ENCODE measurements around the gene TMEM266.

Gene TMEM266

GRCh38 chr15:76059320-76060117 lies at the start of gene TMEM266 (continued):
- TF ChIP-seq, protein P1, sequence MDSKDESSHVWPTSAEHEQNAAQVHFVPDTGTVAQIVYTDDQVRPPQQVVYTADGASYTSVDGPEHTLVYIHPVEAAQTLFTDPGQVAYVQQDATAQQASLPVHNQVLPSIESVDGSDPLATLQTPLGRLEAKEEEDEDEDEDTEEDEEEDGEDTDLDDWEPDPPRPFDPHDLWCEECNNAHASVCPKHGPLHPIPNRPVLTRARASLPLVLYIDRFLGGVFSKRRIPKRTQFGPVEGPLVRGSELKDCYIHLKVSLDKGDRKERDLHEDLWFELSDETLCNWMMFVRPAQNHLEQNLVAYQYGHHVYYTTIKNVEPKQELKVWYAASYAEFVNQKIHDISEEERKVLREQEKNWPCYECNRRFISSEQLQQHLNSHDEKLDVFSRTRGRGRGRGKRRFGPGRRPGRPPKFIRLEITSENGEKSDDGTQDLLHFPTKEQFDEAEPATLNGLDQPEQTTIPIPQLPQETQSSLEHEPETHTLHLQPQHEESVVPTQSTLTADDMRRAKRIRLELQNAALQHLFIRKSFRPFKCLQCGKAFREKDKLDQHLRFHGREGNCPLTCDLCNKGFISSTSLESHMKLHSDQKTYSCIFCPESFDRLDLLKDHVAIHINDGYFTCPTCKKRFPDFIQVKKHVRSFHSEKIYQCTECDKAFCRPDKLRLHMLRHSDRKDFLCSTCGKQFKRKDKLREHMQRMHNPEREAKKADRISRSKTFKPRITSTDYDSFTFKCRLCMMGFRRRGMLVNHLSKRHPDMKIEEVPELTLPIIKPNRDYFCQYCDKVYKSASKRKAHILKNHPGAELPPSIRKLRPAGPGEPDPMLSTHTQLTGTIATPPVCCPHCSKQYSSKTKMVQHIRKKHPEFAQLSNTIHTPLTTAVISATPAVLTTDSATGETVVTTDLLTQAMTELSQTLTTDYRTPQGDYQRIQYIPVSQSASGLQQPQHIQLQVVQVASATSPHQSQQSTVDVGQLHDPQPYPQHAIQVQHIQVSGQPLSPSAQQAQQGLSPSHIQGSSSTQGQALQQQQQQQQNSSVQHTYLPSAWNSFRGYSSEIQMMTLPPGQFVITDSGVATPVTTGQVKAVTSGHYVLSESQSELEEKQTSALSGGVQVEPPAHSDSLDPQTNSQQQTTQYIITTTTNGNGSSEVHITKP (tag by site-specific recombination; IDR thresholded peaks at IDR 0.05): no peak
- TF ChIP-seq BCL11B (tag by site-specific recombination; IDR thresholded peaks at IDR 0.05; ENCODE audit: low read depth) (no peak), ZFP69B (tag by site-specific recombination; IDR thresholded peaks at IDR 0.05) (peak; percentile 66; the same call in 1 of the 2 replicates), PRDM6 (tag by site-specific recombination; IDR thresholded peaks at IDR 0.05) (no peak), ZEB2 (tag by site-specific recombination; IDR thresholded peaks at IDR 0.05) (peak; percentile 69; the same call in 1 of the 2 replicates), ZNF394 (tag by site-specific recombination; IDR thresholded peaks at IDR 0.05; ENCODE audit: borderline replicate concordance) (no peak; the same call in 1 of the 2 replicates), ZNF626 (tag by site-specific recombination; IDR thresholded peaks at IDR 0.05) (no peak), ZBTB1 (tag by site-specific recombination; IDR thresholded peaks at IDR 0.05) (no peak), KLF10 (tag by site-specific recombination; IDR thresholded peaks at IDR 0.05) (peak; percentile 40; the same call in 1 of the 2 replicates), ZNF555 (tag by site-specific recombination; conservative IDR thresholded peaks at IDR 0.05) (no peak), ZNF549 (tag by site-specific recombination; IDR thresholded peaks at IDR 0.05) (no peak), ZBTB21 (tag by site-specific recombination; IDR thresholded peaks at IDR 0.05) (no peak), PRDM1 (tag by site-specific recombination; IDR thresholded peaks at IDR 0.05) (no peak), ZNF341 (tag by site-specific recombination; IDR thresholded peaks at IDR 0.05; ENCODE audit: low read depth) (peak; percentile 67), ZSCAN4 (tag by site-specific recombination; IDR thresholded peaks at IDR 0.05) (no peak)
- TF ChIP-seq, protein P2, sequence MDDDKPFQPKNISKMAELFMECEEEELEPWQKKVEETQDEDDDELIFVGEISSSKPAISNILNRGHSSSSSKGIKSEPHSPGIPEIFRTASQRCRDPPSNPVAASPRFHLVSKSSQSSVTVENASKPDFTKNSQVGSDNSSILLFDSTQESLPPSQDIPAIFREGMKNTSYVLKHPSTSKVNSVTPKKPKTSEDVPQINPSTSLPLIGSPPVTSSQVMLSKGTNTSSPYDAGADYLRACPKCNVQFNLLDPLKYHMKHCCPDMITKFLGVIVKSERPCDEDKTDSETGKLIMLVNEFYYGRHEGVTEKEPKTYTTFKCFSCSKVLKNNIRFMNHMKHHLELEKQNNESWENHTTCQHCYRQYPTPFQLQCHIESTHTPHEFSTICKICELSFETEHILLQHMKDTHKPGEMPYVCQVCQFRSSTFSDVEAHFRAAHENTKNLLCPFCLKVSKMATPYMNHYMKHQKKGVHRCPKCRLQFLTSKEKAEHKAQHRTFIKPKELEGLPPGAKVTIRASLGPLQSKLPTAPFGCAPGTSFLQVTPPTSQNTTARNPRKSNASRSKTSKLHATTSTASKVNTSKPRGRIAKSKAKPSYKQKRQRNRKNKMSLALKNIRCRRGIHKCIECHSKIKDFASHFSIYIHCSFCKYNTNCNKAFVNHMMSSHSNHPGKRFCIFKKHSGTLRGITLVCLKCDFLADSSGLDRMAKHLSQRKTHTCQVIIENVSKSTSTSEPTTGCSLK (tag by site-specific recombination; IDR thresholded peaks at IDR 0.05): no peak
- TF ChIP-seq, protein P3, sequence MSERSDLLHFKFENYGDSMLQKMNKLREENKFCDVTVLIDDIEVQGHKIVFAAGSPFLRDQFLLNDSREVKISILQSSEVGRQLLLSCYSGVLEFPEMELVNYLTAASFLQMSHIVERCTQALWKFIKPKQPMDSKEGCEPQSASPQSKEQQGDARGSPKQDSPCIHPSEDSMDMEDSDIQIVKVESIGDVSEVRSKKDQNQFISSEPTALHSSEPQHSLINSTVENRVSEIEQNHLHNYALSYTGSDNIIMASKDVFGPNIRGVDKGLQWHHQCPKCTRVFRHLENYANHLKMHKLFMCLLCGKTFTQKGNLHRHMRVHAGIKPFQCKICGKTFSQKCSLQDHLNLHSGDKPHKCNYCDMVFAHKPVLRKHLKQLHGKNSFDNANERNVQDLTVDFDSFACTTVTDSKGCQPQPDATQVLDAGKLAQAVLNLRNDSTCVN (tag by site-specific recombination; optimal IDR thresholded peaks at IDR 0.05): peak; percentile 76
- TF ChIP-seq, protein P4, sequence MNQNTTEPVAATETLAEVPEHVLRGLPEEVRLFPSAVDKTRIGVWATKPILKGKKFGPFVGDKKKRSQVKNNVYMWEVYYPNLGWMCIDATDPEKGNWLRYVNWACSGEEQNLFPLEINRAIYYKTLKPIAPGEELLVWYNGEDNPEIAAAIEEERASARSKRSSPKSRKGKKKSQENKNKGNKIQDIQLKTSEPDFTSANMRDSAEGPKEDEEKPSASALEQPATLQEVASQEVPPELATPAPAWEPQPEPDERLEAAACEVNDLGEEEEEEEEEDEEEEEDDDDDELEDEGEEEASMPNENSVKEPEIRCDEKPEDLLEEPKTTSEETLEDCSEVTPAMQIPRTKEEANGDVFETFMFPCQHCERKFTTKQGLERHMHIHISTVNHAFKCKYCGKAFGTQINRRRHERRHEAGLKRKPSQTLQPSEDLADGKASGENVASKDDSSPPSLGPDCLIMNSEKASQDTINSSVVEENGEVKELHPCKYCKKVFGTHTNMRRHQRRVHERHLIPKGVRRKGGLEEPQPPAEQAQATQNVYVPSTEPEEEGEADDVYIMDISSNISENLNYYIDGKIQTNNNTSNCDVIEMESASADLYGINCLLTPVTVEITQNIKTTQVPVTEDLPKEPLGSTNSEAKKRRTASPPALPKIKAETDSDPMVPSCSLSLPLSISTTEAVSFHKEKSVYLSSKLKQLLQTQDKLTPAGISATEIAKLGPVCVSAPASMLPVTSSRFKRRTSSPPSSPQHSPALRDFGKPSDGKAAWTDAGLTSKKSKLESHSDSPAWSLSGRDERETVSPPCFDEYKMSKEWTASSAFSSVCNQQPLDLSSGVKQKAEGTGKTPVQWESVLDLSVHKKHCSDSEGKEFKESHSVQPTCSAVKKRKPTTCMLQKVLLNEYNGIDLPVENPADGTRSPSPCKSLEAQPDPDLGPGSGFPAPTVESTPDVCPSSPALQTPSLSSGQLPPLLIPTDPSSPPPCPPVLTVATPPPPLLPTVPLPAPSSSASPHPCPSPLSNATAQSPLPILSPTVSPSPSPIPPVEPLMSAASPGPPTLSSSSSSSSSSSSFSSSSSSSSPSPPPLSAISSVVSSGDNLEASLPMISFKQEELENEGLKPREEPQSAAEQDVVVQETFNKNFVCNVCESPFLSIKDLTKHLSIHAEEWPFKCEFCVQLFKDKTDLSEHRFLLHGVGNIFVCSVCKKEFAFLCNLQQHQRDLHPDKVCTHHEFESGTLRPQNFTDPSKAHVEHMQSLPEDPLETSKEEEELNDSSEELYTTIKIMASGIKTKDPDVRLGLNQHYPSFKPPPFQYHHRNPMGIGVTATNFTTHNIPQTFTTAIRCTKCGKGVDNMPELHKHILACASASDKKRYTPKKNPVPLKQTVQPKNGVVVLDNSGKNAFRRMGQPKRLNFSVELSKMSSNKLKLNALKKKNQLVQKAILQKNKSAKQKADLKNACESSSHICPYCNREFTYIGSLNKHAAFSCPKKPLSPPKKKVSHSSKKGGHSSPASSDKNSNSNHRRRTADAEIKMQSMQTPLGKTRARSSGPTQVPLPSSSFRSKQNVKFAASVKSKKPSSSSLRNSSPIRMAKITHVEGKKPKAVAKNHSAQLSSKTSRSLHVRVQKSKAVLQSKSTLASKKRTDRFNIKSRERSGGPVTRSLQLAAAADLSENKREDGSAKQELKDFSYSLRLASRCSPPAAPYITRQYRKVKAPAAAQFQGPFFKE (tag by site-specific recombination; IDR thresholded peaks at IDR 0.05; ENCODE audit: borderline replicate concordance): no peak
